Measurements from ENCODE around the gene MTMR3.

The MTMR3 gene

GRCh38 chr22:30044881-30045493, 162.0 kb downstream of the MTMR3 start:
- WGBS (ENCODE audit: extremely low coverage, insufficient coverage, low lambda C conversion rate): no CpG with 5 or more reads among the region's 4 CpGs
- H3K4ac ChIP-seq (ENCODE audit: low read depth, low read length): no peak overlapping the region

GRCh38 chr22:30045494-30045887, 162.5 kb downstream of the MTMR3 start:
- no peak overlapping the region for H4K8ac ChIP-seq (ENCODE audit: low read depth, low read length)
- DNase-seq: no peak
- H3K9ac ChIP-seq (ENCODE audit: low read length): no peak overlapping the region
- H2BK15ac ChIP-seq (replicated peaks; ENCODE audit: low read depth): no peak overlapping the region
- no peak overlapping the region for H3K56ac ChIP-seq (ENCODE audit: low read length)
- no peak overlapping the region for H3K18ac ChIP-seq (ENCODE audit: low read length)
- H3K79me1 ChIP-seq (ENCODE audit: low read length): no peaks in the 10 kb centered on the region
- H3K23ac ChIP-seq (ENCODE audit: low read length): no peak overlapping the region
- no peaks in the 10 kb centered on the region for H3K36me3 ChIP-seq (ENCODE audit: control insufficient read depth, insufficient read depth, low read length)
- H3K4ac ChIP-seq (ENCODE audit: low read depth, low read length): no peak overlapping the region
- no peak overlapping the region for H2BK5ac ChIP-seq (ENCODE audit: low read length)
- H4K5ac ChIP-seq (ENCODE audit: low read length): no peak overlapping the region
- H3K4me1 ChIP-seq (ENCODE audit: control insufficient read depth, low read depth, low read length): no peaks in the 10 kb centered on the region
- H3K4me2 ChIP-seq (ENCODE audit: low read length): no peak overlapping the region
- no peaks in the 10 kb centered on the region for H3K27me3 ChIP-seq (ENCODE audit: insufficient read depth, low read length, poor library complexity)
- H3K79me2 ChIP-seq (ENCODE audit: control insufficient read depth, insufficient read depth, low read length): no peaks in the 10 kb centered on the region
- no peak overlapping the region for H3K4me3 ChIP-seq (ENCODE audit: low read length)
- H2AK5ac ChIP-seq (ENCODE audit: low read length): no peak overlapping the region
- no peak overlapping the region for H3K27ac ChIP-seq (ENCODE audit: low read depth, low read length)
- no peak overlapping the region for H2BK120ac ChIP-seq (ENCODE audit: low read depth, low read length)
- WGBS (ENCODE audit: extremely low coverage, insufficient coverage, low lambda C conversion rate): no CpG with 5 or more reads among the region's 4 CpGs

More at GRCh38 chr22:30044881-30045493, 162.0 kb downstream of the MTMR3 start:
- no peaks in the 10 kb centered on the region for H3K4me1 ChIP-seq (ENCODE audit: control insufficient read depth, low read depth, low read length)
- DNase-seq: no peak
- H3K23ac ChIP-seq (ENCODE audit: low read length): no peak overlapping the region
- no peak overlapping the region for H4K5ac ChIP-seq (ENCODE audit: low read length)
- no peak overlapping the region for H2BK15ac ChIP-seq (replicated peaks; ENCODE audit: low read depth)
- no peak overlapping the region for H3K4me3 ChIP-seq (ENCODE audit: low read length)
- H3K9ac ChIP-seq (ENCODE audit: low read length): no peak overlapping the region
- H3K36me3 ChIP-seq (ENCODE audit: control insufficient read depth, insufficient read depth, low read length): no peaks in the 10 kb centered on the region
- no peaks in the 10 kb centered on the region for H3K79me1 ChIP-seq (ENCODE audit: low read length)
- no peak overlapping the region for H2BK5ac ChIP-seq (ENCODE audit: low read length)
- H3K56ac ChIP-seq (ENCODE audit: low read length): no peak overlapping the region
- no peaks in the 10 kb centered on the region for H3K79me2 ChIP-seq (ENCODE audit: control insufficient read depth, insufficient read depth, low read length)
- no peak overlapping the region for H2BK120ac ChIP-seq (ENCODE audit: low read depth, low read length)
- no peak overlapping the region for H3K4me2 ChIP-seq (ENCODE audit: low read length)
- H3K27ac ChIP-seq (ENCODE audit: low read depth, low read length): no peak overlapping the region
- H3K18ac ChIP-seq (ENCODE audit: low read length): no peak overlapping the region
- no peak overlapping the region for H4K8ac ChIP-seq (ENCODE audit: low read depth, low read length)
- H2AK5ac ChIP-seq (ENCODE audit: low read length): no peak overlapping the region
- no peaks in the 10 kb centered on the region for H3K27me3 ChIP-seq (ENCODE audit: insufficient read depth, low read length, poor library complexity)

DNA sequence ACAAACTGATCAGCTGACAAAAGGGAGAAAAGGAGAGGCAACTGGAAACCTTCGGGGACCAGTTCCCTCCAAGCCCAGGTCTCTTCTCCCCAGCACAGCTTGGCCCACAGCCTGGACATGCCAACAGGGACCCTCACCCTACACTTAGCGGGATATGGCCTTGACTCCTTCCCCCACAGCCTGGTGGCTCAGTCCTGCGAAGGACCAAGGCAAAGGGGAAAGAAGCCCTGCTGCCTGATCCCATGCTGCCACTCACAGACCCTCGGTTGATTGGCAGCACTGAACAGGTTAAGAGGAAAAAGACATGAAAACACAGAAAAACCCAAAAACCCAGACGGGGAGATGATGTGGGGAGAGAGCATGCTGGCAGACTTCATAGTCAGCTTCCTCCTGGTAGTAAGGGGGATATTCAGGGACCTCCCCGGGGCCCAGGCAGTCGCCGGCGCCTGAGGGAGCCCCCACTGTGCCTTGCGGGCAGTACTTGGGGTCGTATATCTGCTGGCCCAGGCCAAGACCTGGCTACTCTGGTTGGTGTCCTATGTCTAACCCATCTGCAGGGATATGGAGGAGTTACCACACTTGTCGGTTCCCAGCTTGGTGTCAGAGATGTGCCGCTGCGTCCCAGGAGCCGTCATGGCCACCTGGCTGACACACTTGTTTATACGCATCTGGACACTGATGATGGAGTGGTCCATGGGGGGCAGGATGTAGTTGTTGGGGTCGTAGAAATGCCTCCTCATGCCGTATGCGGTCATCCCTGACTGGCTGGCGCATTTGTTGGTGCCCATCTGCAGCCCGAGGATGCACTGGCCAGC, 163.1 kb downstream of the MTMR3 start:
- Histone ChIP-seq H3K79me1 (ENCODE audit: low read length) (no peaks in the 10 kb centered on the region), H3K9ac (ENCODE audit: low read length) (no peak overlapping the region), H3K36me3 (ENCODE audit: control insufficient read depth, insufficient read depth, low read length) (no peaks in the 10 kb centered on the region), H3K4me3 (ENCODE audit: low read length) (no peak overlapping the region), H3K4me2 (ENCODE audit: low read length) (no peak overlapping the region), H3K79me2 (ENCODE audit: control insufficient read depth, insufficient read depth, low read length) (no peaks in the 10 kb centered on the region), H3K23ac (ENCODE audit: low read length) (no peak overlapping the region), H3K4ac (ENCODE audit: low read depth, low read length) (no peak overlapping the region), H4K5ac (ENCODE audit: low read length) (no peak overlapping the region), H3K27me3 (ENCODE audit: insufficient read depth, low read length, poor library complexity) (no peaks in the 10 kb centered on the region), H3K27ac (ENCODE audit: low read depth, low read length) (no peak overlapping the region), H3K18ac (ENCODE audit: low read length) (no peak overlapping the region), H4K8ac (ENCODE audit: low read depth, low read length) (no peak overlapping the region), H2BK15ac (replicated peaks; ENCODE audit: low read depth) (no peak overlapping the region), H2BK120ac (ENCODE audit: low read depth, low read length) (no peak overlapping the region), H2AK5ac (ENCODE audit: low read length) (no peak overlapping the region), H3K56ac (ENCODE audit: low read length) (no peak overlapping the region), H3K4me1 (ENCODE audit: control insufficient read depth, low read depth, low read length) (no peaks in the 10 kb centered on the region), H2BK5ac (ENCODE audit: low read length) (no peak overlapping the region)
- no CpG with 5 or more reads among the region's 21 CpGs for whole genome bisulfite sequencing (ENCODE audit: extremely low coverage, insufficient coverage, low lambda C conversion rate)
- DNase-seq: no peak

DNA sequence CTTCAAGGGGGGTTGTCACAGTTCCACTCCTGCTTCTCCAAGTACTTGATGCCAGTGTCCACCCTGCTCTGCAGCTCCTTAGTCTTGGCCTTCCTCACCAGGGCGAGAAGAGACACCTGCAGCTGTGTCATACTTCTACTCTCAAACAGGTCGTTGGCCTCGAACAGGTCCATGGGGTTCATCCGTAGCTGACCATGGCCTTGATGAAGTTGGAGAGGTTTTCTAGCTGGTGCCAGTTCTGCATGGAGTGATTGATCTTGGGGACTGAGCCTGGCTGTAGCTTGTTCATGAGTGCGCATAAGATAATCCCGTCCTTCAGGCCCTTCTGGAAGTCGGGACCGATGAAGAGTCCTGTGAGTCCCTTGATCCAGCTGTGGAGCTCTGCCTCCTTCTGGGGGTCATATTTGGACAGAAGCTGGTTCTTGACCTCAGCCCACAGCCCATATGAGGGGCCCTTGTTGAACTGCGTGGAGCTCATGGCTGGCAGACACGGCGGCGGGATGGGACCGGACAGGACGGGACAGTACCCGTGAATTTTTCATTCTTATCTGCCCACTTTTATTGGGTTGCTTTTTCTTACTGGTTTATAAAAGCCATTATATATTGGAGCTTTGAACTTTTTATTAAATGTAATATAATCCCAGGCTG, 163.9 kb downstream of the MTMR3 start:
- Histone ChIP-seq H3K79me2 (ENCODE audit: control insufficient read depth, insufficient read depth, low read length) (no peaks in the 10 kb centered on the region), H2BK120ac (ENCODE audit: low read depth, low read length) (no peak overlapping the region), H3K79me1 (ENCODE audit: low read length) (no peaks in the 10 kb centered on the region), H2AK5ac (ENCODE audit: low read length) (no peak overlapping the region), H2BK15ac (replicated peaks; ENCODE audit: low read depth) (no peak overlapping the region), H3K18ac (ENCODE audit: low read length) (no peak overlapping the region), H3K4me3 (ENCODE audit: low read length) (no peak overlapping the region), H3K27ac (ENCODE audit: low read depth, low read length) (no peak overlapping the region), H3K4ac (ENCODE audit: low read depth, low read length) (no peak overlapping the region), H4K8ac (ENCODE audit: low read depth, low read length) (no peak overlapping the region), H2BK5ac (ENCODE audit: low read length) (no peak overlapping the region), H3K56ac (ENCODE audit: low read length) (no peak overlapping the region), H4K5ac (ENCODE audit: low read length) (no peak overlapping the region), H3K27me3 (ENCODE audit: insufficient read depth, low read length, poor library complexity) (no peaks in the 10 kb centered on the region), H3K4me1 (ENCODE audit: control insufficient read depth, low read depth, low read length) (no peaks in the 10 kb centered on the region), H3K23ac (ENCODE audit: low read length) (no peak overlapping the region), H3K9ac (ENCODE audit: low read length) (no peak overlapping the region), H3K4me2 (ENCODE audit: low read length) (no peak overlapping the region), H3K36me3 (ENCODE audit: control insufficient read depth, insufficient read depth, low read length) (no peaks in the 10 kb centered on the region)
- DNase-seq: no peak
- no CpG with 5 or more reads among the region's 15 CpGs for WGBS (ENCODE audit: extremely low coverage, insufficient coverage, low lambda C conversion rate)

- H2BK15ac ChIP-seq (replicated peaks; ENCODE audit: low read depth): no peak overlapping the region
Measured at GRCh38 chr22:30047364-30047738, 164.4 kb downstream of the MTMR3 start.

More at GRCh38 chr22:30047364-30047738, 164.4 kb downstream of the MTMR3 start:
- H3K4ac ChIP-seq (ENCODE audit: low read depth, low read length): no peak overlapping the region
- H3K79me1 ChIP-seq (ENCODE audit: low read length): no peaks in the 10 kb centered on the region
- no peak overlapping the region for H4K5ac ChIP-seq (ENCODE audit: low read length)
- no peak overlapping the region for H2BK120ac ChIP-seq (ENCODE audit: low read depth, low read length)
- no peak overlapping the region for H3K56ac ChIP-seq (ENCODE audit: low read length)
- H2AK5ac ChIP-seq (ENCODE audit: low read length): no peak overlapping the region
- H3K4me2 ChIP-seq (ENCODE audit: low read length): no peak overlapping the region
- H3K27ac ChIP-seq (ENCODE audit: low read depth, low read length): no peak overlapping the region
- no peaks in the 10 kb centered on the region for H3K27me3 ChIP-seq (ENCODE audit: insufficient read depth, low read length, poor library complexity)
- no CpG with 5 or more reads among the region's 3 CpGs for WGBS (ENCODE audit: extremely low coverage, insufficient coverage, low lambda C conversion rate)
- H3K9ac ChIP-seq (ENCODE audit: low read length): no peak overlapping the region
- no peaks in the 10 kb centered on the region for H3K4me1 ChIP-seq (ENCODE audit: control insufficient read depth, low read depth, low read length)
- DNase-seq: peak; percentile 8
- no peaks in the 10 kb centered on the region for H3K79me2 ChIP-seq (ENCODE audit: control insufficient read depth, insufficient read depth, low read length)
- H3K4me3 ChIP-seq (ENCODE audit: low read length): no peak overlapping the region
- H2BK5ac ChIP-seq (ENCODE audit: low read length): no peak overlapping the region
- no peaks in the 10 kb centered on the region for H3K36me3 ChIP-seq (ENCODE audit: control insufficient read depth, insufficient read depth, low read length)
- H3K18ac ChIP-seq (ENCODE audit: low read length): no peak overlapping the region
- H4K8ac ChIP-seq (ENCODE audit: low read depth, low read length): no peak overlapping the region
- no peak overlapping the region for H3K23ac ChIP-seq (ENCODE audit: low read length)
